Transverse colon (tissue), 4 donors: ENCODE data around the gene MRPS31. TPM values are rescaled to one million over a fixed set of nuclear protein-coding genes. Genes with fewer than 3 reads are reported as not detected.
"Not testable (repeated sequence)": the region's sequence is repeated elsewhere in the genome, so short reads cannot be mapped to it uniquely, and the experiment has no call there.

Experiments used
- DNase-seq: peaks from one replicate; pipeline ENCODE4 v3.0.0-alpha.2; 2019
- H3K27ac ChIP-seq, 4 donors: fragments of 200-600 bp; sonication (generic); 2 replicates each; pipeline ENCODE4 v1.5.1; 2016 to 2018; ENCODE audit warnings: inconsistent platforms in 4 of 4
- H3K27me3 ChIP-seq: fragments of 200-600 bp; sonication (generic); 2 replicates; pipeline ENCODE4 v1.5.1; 2017; ENCODE audit warnings: inconsistent platforms
- H3K36me3 ChIP-seq, 4 donors: fragments of 200-600 bp; sonication (generic); 2 replicates each; pipeline ENCODE4 v1.5.1; 2017 to 2019; ENCODE audit warnings: inconsistent platforms in 4 of 4
- H3K4me1 ChIP-seq, 4 donors: fragments of 200-600 bp; sonication (generic); 2 replicates each; pipeline ENCODE4 v1.5.1; 2017 to 2020; ENCODE audit warnings: inconsistent platforms in 4 of 4
- H3K4me3 ChIP-seq, 4 donors: fragments of 200-600 bp; sonication (generic); 1 replicate in 1 of 4; 2 replicates in 3 of 4; pipeline versions ENCODE4 v1.5.1 to v1.6.1; 2017 to 2019; ENCODE audit warnings: inconsistent platforms in 4 of 4
- H3K9me3 ChIP-seq, 2 donors: fragments of 200-600 bp; sonication (generic); 2 replicates each; pipeline ENCODE4 v1.5.1; 2017 to 2019; ENCODE audit warnings: inconsistent platforms in 2 of 2
- CTCF ChIP-seq, 5 experiments: fragments of 200-600 bp in 3 of 5; fragments of 450-650 bp in 2 of 5; sonication (generic) in 3 of 5; IDR thresholded peaks; 1 replicate in 2 of 5; 2 replicates in 3 of 5; pipeline ENCODE4 v1.5.1; 2016 to 2017; ENCODE audit warnings: antibody characterized with exemption in 5 of 5, inconsistent platforms in 3 of 5, mild to moderate bottlenecking in 2 of 5, moderate library complexity in 1 of 5
- EP300 ChIP-seq: sonication (generic); formaldehyde crosslinking; IDR thresholded peaks from one replicate; pipeline ENCODE4 v1.6.1; 2017; ENCODE audit warnings: antibody characterized with exemption, low read depth
- POLR2A ChIP-seq: fragments of 450-650 bp; IDR thresholded peaks from one replicate; pipeline ENCODE4 v1.6.1; 2016; ENCODE audit warnings: antibody characterized with exemption, mild to moderate bottlenecking, moderate library complexity
- POLR2AphosphoS5 ChIP-seq, 3 donors: sonication (generic); formaldehyde crosslinking; IDR thresholded peaks; one replicate each; pipeline ENCODE4 v1.6.1; 2016; ENCODE audit warnings: antibody characterized with exemption in 3 of 3
- WGBS, 2 donors: methylation state at CpG; one replicate each; pipeline ENCODE4 v1.1.5; 2018; ENCODE audit warnings: low coverage in 1 of 2; 5-methylcytosine and 5-hydroxymethylcytosine counted together
- in situ Hi-C, 4 donors: fragments of 200-750 bp; cut with MboI; loops; one replicate each; pipeline versions ENCODE4 v1.15.0 to v1.15.1; 2017; ENCODE audit warnings: low sequenced_read_pairs in 3 of 4, low pct_ligation_motif_present in 1 of 4, low pct_unique_long_range_greater_than_20kb in 1 of 4
- intact Hi-C: fragments of 100-400 bp; cut with DNase I; formaldehyde crosslinking; loops from one replicate; pipeline ENCODE4 v1.15.1; 2023; ENCODE audit warnings: low total_unique reads
- total RNA-seq, 4 donors: library from RNA; depleted of rRNA; stranded (reverse); fragments of >200 nt; gene quantifications; one replicate each; pipeline ENCODE4 v1.1.0, GENCODE V29; 2016

Gene MRPS31
- total RNA-seq, 4 donors from 2014 or later: 16.1 to 50.2 (median 25.0) TPM

- H3K4me1 ChIP-seq, H3K9me3 ChIP-seq, intact Hi-C loops, in situ Hi-C loops, H3K27me3 ChIP-seq, H3K36me3 ChIP-seq, DNase-seq: not testable (repeated sequence)
- 56 to 70% methylated on average over 10 to 24 of the region's 24 CpGs for WGBS, 2 donors
- Histone ChIP-seq H3K4me3 (peak overlapping the region in 3 of 4 donors; percentile 26 to 44 (median 30)), H3K27ac (peak overlapping the region in 3 of 4 donors; percentile 5 to 47 (median 40))
- peak; percentile 2 for TF ChIP-seq POLR2A
These were observed 36.3 kb downstream of the MRPS31 start for GRCh38 chr13:40734536-40735231.

- 74 to 91% methylated on average over 1 of the region's 1 CpG for WGBS, 2 donors
- TF ChIP-seq CTCF (IDR thresholded peaks at IDR 0.05) (no peak), POLR2AphosphoS5 (IDR thresholded peaks at IDR 0.05) (no peak), POLR2A (no peak), EP300 (no peak)
- no peaks in the 10 kb centered on the region for H3K4me1 ChIP-seq
These were observed 38.3 kb downstream of the MRPS31 start for GRCh38 chr13:40732658-40733057.

GRCh38 chr13:40728595-40728994, 42.4 kb downstream of the MRPS31 start:
- no peak for TF ChIP-seq POLR2A
- TF ChIP-seq CTCF (IDR thresholded peaks at IDR 0.05): no peak
- no peak for TF ChIP-seq POLR2AphosphoS5 (IDR thresholded peaks at IDR 0.05)
- TF ChIP-seq EP300: no peak
- in situ Hi-C loops (no loop called here), intact Hi-C loops (no loop called here)
- WGBS, 2 donors: 90 to 94% methylated on average over 6 of the region's 6 CpGs
- no peaks in the 10 kb centered on the region for H3K9me3 ChIP-seq
- H3K4me1 ChIP-seq: no peaks in the 10 kb centered on the region
- H3K4me3 ChIP-seq: no peak overlapping the region
- H3K27me3 ChIP-seq: no peaks in the 10 kb centered on the region
- no peak for DNase-seq
- peaks cover 0 to 32% (median 9%) of the 10 kb centered on the region in 4 donors for H3K36me3 ChIP-seq
- no peak overlapping the region for H3K27ac ChIP-seq

More at GRCh38 chr13:40732658-40733057, 38.3 kb downstream of the MRPS31 start:
- H3K9me3 ChIP-seq: no peaks in the 10 kb centered on the region
- in situ Hi-C loops (no loop called here), intact Hi-C loops (no loop called here)
- H3K27me3 ChIP-seq: no peaks in the 10 kb centered on the region
- DNase-seq: no peak
- H3K36me3 ChIP-seq: peaks cover 0 to 23% (median 3%) of the 10 kb centered on the region in 4 donors
- H3K27ac ChIP-seq: no peak overlapping the region
- no peak overlapping the region for H3K4me3 ChIP-seq

GRCh38 chr13:40714433-40714832, 56.6 kb downstream of the MRPS31 start:
- H3K9me3 ChIP-seq: peaks cover 21% of the 10 kb centered on the region in 2 donors
- H3K36me3 ChIP-seq: peaks cover 0 to 15% (median 4%) of the 10 kb centered on the region in 4 donors
- no CpG with 5 or more reads among the region's 1 CpG for WGBS, 2 donors
- H3K27me3 ChIP-seq, H3K4me1 ChIP-seq, H3K27ac ChIP-seq, DNase-seq, intact Hi-C loops, H3K4me3 ChIP-seq, in situ Hi-C loops: not testable (repeated sequence)

- 71 to 77% methylated on average over 2 of the region's 2 CpGs for WGBS, 2 donors
- DNase-seq: no peak
- H3K4me1 ChIP-seq: no peaks in the 10 kb centered on the region
- no peak overlapping the region for H3K4me3 ChIP-seq
- H3K9me3 ChIP-seq: peaks cover 19 to 29% of the 10 kb centered on the region in 2 donors
- no peak overlapping the region for H3K27ac ChIP-seq
- TF ChIP-seq POLR2AphosphoS5 (IDR thresholded peaks at IDR 0.05) (no peak), CTCF (IDR thresholded peaks at IDR 0.05) (no peak), POLR2A (no peak), EP300 (no peak)
- no peaks in the 10 kb centered on the region for H3K36me3 ChIP-seq
- in situ Hi-C loops (no loop called here), intact Hi-C loops (no loop called here)
- H3K27me3 ChIP-seq: no peaks in the 10 kb centered on the region
These were observed 64.6 kb downstream of the MRPS31 start for GRCh38 chr13:40706439-40706838.
